Activated naive CD4-positive, alpha-beta T cell treated with anti-CD3 and anti-CD28 coated beads, Interleukin-2, amount 50 U/mL, for 16 hours (primary cell): ENCODE results near the gene TLCD3A.
"Not testable (repeated sequence)": the region's sequence is repeated elsewhere in the genome, so short reads cannot be mapped to it uniquely, and the experiment has no call there.

Experiments
- DNase-seq: peaks from one replicate; pipeline ENCODE4 v3.0.0-alpha.2; 2020

The TLCD3A gene

DNA sequence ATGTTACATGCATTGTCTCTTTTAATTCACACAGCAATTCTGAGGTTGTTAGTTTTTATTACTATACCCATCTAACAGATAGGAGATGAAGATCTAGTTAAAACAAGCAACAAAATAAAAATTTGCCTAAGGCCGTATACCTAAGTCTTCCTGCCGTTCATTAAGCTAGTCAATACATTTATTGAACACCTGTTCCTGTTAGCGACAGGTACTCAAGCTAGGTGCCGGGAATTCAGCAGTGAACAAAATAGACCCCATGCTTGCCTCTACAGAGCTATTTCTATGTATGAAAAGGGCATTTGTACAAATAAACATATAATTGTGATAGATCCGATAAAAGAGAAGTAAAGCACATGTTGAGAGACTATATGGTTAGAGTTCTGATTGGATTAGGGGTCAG, 14.3 kb upstream of the TLCD3A start:
- DNase-seq: no peak

DNA sequence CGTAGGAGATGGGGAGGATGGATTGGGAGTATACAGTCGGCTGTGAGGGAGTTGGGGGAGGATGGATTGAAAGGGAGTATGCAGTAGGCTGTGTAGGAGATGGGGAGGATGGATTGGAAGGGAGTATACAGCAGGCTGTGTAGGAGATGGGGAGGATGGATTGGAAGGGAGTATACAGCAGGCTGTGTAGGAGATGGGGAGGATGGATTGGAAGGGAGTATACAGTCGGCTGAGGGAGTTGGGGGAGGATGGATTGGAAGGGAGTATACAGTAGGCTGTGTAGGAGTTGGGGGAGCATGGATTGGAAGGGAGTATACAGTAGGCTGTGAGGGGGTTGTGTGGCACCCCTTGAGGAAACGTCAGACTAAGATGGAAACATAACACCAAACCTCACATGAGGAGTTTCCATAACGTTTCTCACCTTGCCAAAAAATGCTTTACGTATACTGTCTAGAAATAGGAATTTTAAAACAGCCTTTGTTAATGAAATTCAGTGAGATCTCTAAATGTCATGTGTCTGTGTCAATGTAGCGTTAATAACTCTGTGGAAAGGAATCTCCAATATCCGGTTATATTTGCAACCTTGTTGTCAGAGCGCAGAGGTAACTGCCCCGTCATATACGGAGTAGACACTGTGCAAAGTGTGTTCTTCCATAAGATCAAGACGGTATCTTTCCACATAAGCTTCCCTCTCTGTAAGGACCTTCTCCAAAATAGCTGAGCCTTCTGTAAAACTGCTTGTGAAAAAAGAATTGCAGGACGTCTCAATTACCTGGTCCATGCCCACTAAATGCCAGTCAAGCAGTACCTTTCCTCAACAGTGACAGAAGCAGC, 11.5 kb upstream of the TLCD3A start:
- DNase-seq: no peak

DNA sequence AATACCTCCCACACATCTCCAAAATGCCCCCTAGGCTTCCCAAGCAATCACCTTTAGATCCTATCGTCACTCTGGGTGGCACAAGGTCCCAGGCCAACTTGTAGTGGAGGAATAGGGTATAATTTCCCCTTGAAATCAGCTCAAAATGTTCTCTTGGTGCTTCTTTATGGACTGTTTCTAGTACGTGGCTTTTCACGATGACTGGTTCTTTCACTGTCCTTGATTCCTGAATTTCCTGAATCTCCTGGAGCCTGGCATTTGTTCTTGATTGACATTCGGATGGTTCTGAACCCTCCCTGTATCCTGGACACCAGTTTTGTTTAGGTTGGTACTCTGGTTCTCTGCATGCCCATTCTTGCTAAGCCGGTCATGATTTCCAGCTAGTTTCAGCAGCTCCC, 10.9 kb upstream of the TLCD3A start:
- DNase-seq: no peak

DNA sequence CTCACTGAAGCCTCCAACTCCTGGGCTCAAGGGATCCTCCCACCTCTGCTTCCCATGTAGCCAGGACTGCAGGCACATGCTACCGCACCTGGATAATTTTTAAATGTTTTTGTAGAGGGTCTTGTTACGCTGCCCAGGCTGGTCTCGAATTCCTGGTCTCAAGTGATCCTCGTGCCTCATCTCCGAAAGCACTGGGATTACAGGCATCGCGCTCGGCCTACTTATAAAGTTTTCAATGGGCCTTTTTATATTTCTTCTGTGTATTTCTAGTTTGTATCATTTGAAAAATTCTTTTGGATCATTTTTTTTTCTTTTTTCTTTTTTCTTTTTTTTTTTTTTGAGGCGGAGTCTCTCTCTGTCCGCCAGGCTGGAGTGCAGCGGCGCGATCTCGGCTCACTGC, 7.3 kb upstream of the TLCD3A start:
- DNase-seq: no peak

DNA sequence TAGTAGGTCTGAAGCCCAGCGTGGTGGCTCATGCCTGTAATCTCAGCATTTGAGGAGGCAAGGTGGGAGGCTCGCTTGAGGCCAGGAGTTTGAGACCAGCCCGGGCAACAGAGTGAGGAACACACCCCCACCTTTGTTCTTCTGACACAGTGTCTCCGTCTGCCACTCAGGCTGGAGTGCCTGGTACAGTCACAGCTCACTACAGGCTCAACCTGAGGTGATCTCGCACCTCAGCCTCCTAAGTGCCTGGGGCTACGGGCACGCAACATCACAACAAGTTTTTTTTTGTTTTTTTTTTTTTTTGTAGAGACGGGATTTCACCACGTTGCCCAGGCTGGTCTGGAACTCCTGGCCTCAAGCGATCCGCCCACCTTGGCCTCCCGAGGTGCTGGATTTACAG, 6.7 kb upstream of the TLCD3A start:
- no peak for DNase-seq

DNA sequence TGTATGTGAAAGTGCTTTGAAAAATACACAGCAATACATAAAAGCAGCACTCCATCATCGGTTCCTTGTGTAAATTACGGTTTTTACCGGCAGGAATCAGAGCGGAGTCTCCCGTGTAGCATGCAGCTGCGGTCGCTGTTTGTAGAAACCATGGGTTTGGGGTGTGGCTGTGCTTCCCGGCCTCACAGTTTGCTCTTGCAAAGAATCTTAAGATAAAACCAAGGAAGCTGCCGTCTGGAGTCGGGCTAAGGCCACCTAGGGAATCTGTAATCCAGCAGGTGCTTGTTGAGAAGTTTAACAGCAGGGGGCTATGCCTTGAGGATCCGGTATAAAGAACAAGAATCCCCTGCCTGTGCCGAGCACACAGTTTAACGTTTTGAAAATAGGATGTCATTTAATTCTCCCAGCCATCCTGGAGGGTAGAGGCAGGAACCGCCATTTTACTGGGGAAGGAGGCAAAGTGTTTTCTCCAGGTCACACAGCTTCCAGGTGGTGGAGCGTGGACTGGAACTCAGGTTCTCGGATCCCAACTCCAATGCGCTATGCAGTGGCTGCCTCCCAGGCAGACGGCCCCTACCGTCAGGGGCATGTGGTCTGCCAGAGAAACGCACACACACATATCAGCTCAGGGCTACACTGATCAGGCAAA, 6.0 kb upstream of the TLCD3A start:
- DNase-seq: no peak

DNA sequence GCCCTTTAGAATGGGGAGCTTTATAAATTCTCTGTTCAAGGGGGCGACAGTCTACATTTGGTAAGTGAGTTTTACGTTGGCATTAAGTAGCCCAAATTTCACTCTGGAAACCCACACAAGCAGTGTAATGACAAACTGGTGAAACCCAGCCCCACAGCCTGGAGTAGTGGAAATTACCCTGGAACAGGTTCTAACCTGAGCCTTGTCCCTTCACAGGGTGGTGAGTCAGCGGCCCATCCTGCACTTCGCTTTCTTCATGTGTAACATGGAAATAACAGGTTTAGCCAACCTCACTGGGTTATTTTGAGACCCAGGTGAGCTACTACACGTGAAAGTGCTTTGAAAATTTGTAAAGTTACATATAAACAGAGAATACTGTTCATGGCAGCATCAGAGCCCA, 3.5 kb upstream of the TLCD3A start:
- no peak for DNase-seq

DNA sequence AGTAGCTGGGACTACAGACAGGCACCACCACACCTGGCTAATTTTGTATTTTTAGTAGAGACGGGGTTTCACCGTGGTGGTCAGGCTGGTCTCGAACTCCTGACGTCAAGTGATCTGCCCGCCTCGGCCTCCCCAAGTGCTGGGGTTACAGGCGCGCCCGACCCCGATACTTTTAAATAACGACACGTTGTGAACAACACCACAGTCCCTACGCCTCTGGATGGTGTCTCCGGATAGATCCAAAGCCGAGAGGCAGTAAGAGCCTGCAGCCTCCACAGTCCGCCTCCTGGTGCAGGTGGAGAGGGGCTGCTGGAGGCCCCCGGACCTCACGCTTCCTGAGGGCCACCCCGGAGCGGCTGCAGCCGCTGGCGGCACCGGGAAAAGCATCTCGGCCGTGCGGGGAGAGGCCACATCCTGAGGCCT, 741 bp upstream of the TLCD3A start:
- no peak for DNase-seq

DNA sequence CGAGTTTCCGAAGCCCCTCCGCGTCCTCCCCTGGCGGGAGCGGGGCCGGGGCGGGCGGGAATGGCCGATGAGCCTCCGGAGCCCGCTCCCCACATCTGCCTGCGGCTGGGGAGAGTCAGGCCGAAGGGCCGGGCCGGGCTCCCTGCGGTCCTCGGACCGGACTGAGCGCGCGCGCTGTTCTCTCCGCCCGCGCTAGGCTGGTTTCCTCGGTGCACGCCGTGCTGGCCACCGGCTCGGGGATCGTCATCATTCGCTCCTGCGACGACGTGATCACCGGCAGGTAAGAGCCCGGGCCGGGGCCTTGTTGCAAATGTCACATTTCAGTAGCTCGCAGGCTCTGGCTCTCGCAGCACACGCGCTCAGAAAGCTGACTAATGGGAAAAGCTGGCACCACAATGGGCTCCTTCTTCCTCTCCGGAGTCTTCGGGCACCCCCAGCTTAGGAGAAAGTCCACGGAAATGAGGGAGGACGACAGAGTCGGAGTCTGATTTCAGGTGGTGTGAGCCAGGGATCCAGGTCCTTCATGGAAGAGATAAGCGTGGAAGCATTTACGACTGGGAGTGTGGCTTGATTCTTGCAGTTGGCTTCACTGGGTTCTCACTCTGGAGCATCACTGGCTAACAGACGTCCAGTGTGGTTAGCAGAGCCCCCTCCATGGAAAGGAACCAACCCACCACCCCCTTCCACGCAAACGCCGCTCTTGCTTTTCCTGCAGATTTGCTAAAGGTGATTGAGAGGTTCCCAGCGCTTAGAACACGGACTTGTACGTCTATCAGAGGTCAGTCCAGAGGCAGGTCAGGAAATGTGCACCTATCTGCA, 715 bp downstream of the TLCD3A start:
- DNase-seq: peak; percentile 42

DNA sequence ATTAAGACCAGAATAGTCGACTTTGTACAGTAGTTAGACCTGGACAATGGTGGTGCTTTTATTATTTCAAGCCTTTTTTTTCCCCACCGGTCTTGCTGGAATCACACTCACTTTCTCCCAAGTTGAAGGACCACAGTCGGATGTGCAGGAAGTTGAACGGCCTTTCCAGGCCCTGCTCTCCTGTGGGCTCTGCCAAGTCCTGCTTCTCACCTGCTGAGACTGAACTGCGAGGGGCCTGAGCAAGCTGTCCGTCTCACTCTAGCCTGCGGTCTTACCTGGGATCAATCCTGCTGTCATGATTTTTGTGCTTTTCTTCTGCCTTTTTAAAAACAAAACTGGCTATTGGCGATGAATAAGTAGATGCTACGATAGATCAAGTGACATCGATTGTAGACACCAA, 1.3 kb downstream of the TLCD3A start:
- no peak for DNase-seq

DNA sequence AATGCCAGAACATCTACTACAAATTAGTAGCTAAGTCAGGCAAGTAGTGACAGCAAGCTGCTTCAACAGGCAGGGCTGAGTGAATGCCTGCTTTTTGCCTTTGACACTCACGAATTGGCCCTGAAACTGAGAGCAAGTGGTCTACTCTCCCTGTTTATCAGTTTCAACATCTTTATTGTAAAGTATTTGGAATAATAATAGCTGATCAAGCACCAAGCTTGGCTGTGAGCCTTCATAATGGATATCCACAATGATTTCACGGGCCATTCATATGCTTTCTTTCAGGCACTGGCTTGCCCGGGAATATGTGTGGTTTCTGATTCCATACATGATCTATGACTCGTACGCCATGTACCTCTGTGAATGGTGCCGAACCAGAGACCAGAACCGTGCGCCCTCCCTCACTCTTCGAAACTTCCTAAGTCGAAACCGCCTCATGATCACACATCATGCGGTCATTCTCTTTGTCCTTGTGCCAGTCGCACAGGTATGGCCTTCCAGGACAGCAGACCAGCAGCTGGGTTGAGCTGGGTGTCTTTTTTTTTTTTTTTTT, 5.2 kb downstream of the TLCD3A start:
- no peak for DNase-seq

DNA sequence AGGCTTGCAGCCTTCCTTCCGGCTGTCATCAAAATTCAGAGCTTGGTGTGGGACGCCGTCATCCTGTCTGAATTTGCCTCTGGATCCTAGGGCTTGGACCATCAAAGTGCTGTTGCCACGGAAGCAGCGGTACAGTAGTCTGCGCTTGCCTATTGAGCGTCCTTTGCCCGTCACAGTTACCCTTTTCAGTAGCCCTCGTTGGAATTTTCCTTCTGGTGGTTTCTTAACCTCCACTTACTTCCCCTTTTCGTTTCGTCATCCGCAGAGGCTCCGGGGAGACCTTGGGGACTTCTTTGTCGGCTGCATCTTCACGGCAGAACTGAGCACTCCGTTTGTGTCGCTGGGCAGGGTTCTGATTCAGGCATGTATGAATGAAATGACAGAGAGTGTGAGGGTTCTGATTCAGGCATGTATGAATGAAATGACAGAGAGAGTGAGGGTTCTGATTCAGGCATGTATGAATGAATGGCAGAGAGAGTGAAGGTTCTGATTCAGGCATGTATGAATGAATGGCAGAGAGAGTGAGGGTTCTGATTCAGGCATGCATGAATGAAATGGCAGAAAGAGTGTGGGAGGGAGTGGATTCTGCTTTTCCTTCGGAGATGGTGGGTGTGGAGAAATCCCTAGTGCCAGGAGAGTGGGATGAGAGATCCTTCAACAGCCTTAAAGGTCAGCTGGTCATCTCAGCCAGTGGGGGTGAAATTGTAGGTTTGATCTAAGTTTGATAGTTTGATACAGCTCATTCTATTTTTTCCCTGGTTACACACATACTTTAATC, 8.0 kb downstream of the TLCD3A start:
- no peak for DNase-seq

DNA sequence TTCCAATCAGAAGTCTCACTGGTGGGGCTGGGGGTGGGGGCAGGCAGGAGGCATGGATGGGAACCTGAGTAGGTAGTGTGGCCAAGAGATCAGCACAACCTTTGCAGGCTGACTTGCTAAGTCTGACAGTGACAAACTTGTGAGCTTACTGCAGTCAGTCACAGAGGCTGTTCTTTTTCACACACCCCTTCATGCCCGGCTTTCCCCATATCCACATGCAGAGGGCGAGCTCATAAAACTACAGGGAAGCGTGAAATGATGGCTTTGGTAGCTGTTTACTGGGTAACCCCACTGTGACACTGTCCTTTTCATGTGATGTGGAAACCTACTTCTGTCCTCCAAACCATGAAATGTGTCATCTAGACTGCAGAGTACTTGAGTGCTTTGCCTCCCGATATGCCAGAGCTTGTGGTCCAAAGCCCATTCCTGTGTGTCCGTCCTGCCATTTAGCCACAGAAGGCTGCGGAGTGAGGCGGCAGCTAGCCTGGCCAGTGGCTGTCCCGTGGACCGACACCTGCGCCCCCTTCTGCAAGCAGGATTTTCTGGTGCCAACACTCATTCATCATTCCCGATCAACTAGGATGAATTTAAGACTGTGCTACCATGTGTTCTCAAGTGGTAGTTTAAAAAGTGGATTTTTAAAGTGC, 9.9 kb downstream of the TLCD3A start:
- no peak for DNase-seq

DNA sequence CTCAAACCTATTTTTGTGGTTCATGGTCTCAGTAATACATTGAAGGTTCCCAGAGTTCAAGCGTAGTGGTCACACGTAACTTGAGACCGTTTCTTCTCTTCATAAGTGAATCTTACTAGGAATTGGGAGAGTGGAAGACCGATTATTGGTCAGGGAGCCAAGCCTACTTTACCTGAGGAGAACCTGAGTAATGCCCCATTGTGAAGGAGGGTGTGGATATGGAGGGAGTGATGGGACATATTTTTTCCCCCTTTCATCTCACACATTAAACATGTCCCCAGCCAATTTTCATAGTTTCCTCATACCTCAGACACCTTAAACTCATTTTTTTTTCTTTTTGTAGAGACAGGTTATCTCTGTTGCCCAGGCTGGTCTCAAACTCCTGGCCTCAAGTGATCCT, 10.7 kb downstream of the TLCD3A start:
- DNase-seq: no peak

DNA sequence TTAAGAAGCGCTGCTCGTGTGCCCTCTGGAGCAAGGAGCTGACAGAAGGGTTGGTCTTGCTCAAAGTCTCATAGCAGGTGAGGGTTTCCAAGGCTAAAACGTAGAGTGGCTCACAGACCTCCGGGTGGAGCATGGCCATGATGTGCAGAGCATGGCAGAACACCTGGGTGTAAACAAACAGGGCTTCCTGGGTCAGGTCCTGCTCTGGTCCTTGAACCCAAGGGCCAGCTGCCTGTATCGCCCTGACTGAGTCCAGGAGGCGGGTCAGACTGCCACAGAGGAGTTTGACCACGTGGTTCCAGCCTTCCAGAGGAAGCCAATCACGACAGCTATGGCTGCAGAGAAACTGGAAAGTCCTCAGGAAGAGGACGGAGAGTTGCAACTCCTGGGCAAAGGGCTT, 12.5 kb downstream of the TLCD3A start:
- no peak for DNase-seq

DNA sequence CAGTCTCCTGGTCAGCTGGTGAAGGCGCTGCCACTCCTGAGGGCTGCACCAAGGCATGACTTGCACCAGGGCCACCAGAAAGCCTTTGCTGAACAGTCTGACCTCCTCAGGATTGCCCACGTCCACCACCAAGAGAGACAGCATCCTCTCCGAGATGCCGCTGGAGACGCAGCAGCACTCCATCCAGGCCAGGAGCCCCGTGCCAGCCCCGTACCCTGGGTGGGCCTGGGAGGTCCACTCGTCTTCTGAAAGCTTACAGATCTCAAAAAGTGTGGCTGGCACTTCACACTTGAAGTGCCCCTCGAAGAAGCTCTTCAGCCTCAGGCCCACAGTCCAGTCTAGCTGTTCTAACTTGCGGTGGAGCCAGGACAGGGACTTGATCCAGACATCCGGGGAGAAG, 13.0 kb downstream of the TLCD3A start:
- DNase-seq: no peak

DNA sequence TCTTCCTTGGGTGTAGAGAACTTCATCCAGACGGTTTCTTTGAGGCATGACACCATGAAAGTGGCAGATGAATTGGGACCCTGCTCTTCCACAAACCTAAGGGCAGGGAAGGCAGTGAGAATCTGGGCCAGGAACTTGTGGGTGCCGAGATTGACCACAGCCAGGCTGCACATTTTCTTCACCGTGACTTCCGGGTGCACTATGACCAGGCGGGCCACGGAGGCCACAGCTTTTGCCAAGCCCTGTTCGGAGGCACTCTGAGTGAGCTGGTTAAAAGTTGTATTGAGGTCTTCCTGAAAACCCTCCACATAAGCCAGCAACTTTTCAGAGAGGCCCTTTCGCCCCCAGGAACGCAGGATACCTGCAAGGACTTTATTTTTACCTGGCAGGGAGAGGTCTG, 13.8 kb downstream of the TLCD3A start:
- no peak for DNase-seq

DNA sequence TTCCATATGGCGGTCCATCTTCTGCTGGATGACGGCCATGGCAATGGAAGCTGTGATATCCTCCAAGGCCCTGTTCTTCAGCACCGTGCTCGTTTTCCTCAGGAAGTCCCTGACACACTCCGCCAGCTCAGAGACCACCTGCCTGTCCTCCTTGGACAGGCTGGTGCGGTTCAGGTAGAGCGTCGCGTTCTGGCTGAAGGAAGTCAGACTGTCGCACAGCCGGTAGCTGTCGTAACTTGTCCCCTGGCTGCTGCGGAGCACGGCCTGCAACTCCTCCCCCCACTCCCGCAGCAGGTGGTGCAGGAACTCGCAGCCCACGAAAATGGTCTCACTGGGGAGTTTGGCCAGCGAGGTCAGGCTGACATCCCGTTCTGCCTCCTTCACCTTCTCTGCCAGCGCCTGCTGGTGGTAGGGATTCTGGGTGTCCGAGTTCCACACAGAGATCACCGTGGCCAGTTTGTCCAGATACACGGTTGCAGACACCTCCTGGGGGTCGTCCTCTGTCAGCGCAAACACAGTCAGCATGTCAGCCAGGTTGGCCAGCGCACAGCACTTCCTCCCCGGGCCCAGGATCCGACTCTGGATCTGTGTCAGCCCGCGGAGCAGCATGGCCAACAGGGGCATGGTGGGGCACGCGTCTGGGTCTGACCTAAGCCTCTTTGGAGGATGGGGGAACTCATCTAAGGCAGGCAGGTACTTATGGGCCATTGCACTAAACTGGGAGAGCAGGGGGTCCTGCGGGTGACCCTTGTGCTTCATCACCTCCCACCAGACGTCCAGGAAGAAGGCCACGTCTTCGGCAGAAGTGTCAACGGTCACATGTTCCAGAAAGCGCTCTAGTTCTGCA, 14.6 kb downstream of the TLCD3A start:
- DNase-seq: no peak

DNA sequence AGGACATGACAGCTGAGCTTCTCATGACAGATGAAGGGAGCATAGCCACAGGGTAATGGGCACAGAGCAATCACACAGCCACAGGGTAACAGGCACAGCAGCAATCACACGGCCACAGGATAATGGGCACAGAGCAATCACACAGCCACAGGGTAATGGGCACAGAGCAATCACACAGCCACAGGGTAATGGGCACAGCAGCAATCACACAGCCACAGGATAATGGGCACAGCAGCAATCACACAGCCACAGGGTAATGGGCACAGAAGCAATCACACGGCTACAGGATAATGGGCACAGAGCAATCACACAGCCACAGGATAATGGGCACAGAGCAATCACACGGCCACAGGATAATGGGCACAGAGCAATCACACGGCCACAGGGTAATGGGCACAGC, 16.2 kb downstream of the TLCD3A start:
- not testable (repeated sequence) for DNase-seq

DNA sequence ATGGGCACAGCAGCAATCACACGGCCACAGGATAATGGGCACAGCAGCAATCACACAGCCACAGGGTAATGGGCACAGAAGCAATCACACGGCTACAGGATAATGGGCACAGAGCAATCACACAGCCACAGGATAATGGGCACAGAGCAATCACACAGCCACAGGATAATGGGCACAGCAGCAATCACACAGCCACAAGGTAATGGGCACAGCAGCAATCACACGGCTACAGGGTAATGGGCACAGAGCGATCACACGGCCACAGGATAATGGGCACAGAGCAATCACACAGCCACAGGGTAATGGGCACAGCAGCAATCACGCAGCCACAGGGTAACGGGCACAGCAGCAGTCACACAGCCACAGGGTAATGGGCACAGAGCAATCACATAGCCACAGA, 17.0 kb downstream of the TLCD3A start:
- DNase-seq: not testable (repeated sequence)

DNA sequence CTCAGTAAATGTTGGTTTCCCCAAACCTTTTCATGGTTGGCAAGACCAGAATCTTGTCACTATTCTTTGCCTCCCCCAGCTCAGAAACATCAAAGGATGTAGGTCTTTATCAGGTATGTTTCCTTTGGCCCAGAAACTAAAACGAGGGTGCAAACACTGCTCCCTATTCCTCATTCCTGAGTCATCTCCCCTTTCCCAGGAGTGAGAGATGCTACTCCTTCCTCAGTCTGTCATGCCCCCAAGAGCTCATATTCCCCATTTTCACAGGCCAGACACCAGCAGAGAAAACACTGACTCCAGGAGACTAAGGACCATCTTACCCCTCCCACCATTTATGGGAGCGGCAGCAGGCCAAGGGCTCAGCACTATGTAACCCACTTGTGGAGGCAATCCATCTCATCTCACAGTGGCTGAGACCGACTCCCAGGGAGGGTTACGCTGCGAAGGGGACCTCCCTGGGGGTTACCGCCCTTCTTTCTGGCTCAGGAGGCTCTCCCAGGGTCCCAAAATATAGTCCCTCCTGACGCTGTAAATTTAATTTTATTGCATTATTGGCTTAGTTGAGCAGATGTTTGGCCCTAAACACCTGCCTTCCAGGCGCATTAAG, 18.1 kb downstream of the TLCD3A start:
- no peak for DNase-seq
